ENCODE measurements around the gene MGAT5. TPM values are rescaled to one million over a fixed set of nuclear protein-coding genes. Genes with fewer than 3 reads are reported as not detected.

The MGAT5 gene
- total and polyA plus RNA-seq, 4 donors = 6.1 to 49.7 (median 22.1) TPM

DNA sequence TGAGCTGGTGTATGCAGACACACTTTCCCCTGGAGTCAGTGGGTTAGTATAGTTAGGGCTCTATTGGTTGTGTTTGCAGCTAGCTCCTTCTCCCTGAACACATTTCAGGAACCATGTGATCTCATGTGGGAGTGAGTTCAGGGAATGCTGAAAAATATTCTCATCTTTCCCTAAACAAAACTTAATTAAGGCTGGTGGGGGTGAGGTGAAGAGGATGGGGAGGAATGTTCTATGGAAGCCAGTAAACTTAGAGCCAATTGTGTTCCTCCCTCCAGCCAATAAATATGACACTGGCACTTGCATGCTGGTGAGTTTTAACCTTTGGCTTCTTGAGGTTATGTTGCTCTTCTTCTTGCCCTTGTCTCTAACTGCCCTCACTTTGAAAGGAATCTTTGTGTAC, 952 bp downstream of the MGAT5 start:
- no peaks in the 10 kb centered on the region for H3K36me3 ChIP-seq (ENCODE audit: control insufficient read depth in 1 of 2, insufficient read depth in 2 of 2, low read length in 1 of 2)
- no peaks in the 10 kb centered on the region for H3K9me3 ChIP-seq (ENCODE audit: control insufficient read depth, low read length)
- H3K27me3 ChIP-seq (ENCODE audit: control insufficient read depth in 1 of 2, insufficient read depth in 2 of 2, low read length in 1 of 2) = no peaks in the 10 kb centered on the region
- H3K27ac ChIP-seq (ENCODE audit: low read depth in 1 of 2, low read length in 2 of 2) = no peak overlapping the region
- no peak for ATAC-seq (ENCODE audit: low FRiP score)
- DNase-seq = no peak
- intact Hi-C loops (cut with DNase I) = no loop called here
- H3K4me1 ChIP-seq (ENCODE audit: control insufficient read depth in 1 of 2, insufficient read depth in 2 of 2, low read length in 2 of 2) = peaks cover 0 to under 1% of the 10 kb centered on the region in 2 donors
- no peak overlapping the region for H3K4me3 ChIP-seq (ENCODE audit: low read length in 2 of 2)

DNA sequence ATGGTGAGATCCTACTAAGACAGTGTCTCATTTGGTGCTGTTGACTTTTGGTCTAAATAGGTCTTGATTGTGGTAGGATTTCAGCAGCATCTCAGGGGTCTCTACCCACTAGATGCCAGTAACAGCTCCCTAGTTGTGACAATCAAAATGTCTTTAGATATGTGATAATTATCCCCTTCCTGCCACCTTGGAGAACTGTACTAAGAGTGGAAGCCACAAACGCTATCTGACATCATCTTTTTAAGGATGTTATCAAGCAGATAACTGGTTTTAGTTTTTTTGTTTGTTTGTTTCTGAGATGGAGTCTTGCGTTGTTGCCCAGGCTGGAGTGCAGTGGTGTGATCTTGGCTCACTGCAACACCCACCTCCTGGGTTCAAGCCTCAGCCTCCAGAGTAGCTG, 3.1 kb downstream of the MGAT5 start:
- H3K4me1 ChIP-seq (ENCODE audit: control insufficient read depth in 1 of 2, insufficient read depth in 2 of 2, low read length in 2 of 2) = peaks cover 6 to 14% of the 10 kb centered on the region in 2 donors
- H3K27me3 ChIP-seq (ENCODE audit: control insufficient read depth in 1 of 2, insufficient read depth in 2 of 2, low read length in 1 of 2) = no peaks in the 10 kb centered on the region
- ATAC-seq (ENCODE audit: low FRiP score) (no peak), DNase-seq (no peak)
- H3K27ac ChIP-seq (ENCODE audit: low read depth in 1 of 2, low read length in 2 of 2) = no peak overlapping the region
- 94 to 98% methylated on average over 2 of the region's 2 CpGs for WGBS, 2 donors
- no peaks in the 10 kb centered on the region for H3K9me3 ChIP-seq (ENCODE audit: control insufficient read depth, low read length)
- no peaks in the 10 kb centered on the region for H3K36me3 ChIP-seq (ENCODE audit: control insufficient read depth in 1 of 2, insufficient read depth in 2 of 2, low read length in 1 of 2)
- no peak overlapping the region for H3K4me3 ChIP-seq (ENCODE audit: low read length in 2 of 2)
- intact Hi-C loops (cut with DNase I) = no loop called here

DNA sequence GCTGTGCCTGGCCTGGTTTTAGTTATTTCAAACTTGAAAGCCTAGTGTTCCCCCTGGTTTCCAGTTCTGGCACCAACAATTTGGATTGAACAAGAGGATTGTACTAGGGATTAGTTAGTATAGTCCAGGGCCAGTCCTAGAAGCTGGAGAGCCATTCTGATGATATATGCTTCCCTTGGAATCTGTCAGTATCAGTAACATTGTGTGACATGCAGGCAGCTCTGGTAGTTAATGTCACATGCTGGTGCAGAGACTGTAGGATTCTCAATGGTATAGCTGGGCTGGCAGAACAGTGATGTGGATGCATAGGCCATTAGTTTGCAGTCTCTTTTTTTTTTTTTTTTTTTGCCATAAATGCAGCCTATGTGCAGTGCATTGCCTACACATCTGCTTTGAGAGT, 3.6 kb downstream of the MGAT5 start:
- no peak for DNase-seq
- Histone ChIP-seq H3K36me3 (ENCODE audit: control insufficient read depth in 1 of 2, insufficient read depth in 2 of 2, low read length in 1 of 2) (no peaks in the 10 kb centered on the region), H3K4me3 (ENCODE audit: low read length in 2 of 2) (no peak overlapping the region), H3K9me3 (ENCODE audit: control insufficient read depth, low read length) (no peaks in the 10 kb centered on the region), H3K27me3 (ENCODE audit: control insufficient read depth in 1 of 2, insufficient read depth in 2 of 2, low read length in 1 of 2) (no peaks in the 10 kb centered on the region), H3K4me1 (ENCODE audit: control insufficient read depth in 1 of 2, insufficient read depth in 2 of 2, low read length in 2 of 2) (peaks cover 6 to 14% of the 10 kb centered on the region in 2 donors), H3K27ac (ENCODE audit: low read depth in 1 of 2, low read length in 2 of 2) (no peak overlapping the region)
- intact Hi-C loops (cut with DNase I) = no loop called here
- ATAC-seq (ENCODE audit: low FRiP score) = no peak

DNA sequence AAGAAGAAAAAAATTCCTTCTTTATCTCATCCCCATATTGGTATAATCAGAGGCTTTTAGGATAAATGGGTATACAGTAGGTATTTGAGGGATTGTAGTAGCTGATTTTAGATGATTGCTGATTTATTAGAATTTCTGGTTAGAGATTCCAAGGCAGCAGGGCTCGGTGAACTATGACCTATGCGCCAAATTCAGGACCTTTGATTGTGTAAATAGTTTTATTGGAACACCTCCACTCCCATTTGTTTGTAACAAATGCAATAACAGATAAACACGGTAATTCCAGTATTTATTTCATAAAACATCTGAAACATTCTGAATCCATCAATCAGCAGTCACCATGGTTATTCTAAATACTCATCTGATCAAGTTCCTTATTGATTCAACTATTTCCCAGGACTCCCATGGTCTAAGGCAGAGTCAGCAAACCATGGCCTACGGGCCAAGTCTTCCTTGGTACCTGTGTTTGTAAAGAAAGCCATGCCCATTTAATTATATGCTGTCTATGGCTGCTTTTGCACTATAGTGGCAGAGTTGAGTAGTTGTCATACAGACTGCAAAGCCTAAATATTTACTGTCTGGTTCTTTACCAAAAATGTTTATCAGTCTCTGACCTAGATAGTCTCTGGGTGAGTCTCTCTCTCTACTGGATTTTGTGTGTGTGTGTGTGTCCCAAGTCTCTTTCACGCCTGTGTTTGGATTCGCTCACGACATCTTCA, 4.3 kb downstream of the MGAT5 start:
- Histone ChIP-seq H3K36me3 (ENCODE audit: control insufficient read depth in 1 of 2, insufficient read depth in 2 of 2, low read length in 1 of 2) (no peaks in the 10 kb centered on the region), H3K9me3 (ENCODE audit: control insufficient read depth, low read length) (no peaks in the 10 kb centered on the region), H3K27me3 (ENCODE audit: control insufficient read depth in 1 of 2, insufficient read depth in 2 of 2, low read length in 1 of 2) (no peaks in the 10 kb centered on the region), H3K4me3 (ENCODE audit: low read length in 2 of 2) (no peak overlapping the region), H3K27ac (ENCODE audit: low read depth in 1 of 2, low read length in 2 of 2) (no peak overlapping the region), H3K4me1 (ENCODE audit: control insufficient read depth in 1 of 2, insufficient read depth in 2 of 2, low read length in 2 of 2) (peaks cover 6 to 14% of the 10 kb centered on the region in 2 donors)
- intact Hi-C loops (cut with DNase I) = no loop called here
- 94 to 95% methylated on average over 7 of the region's 7 CpGs for WGBS, 2 donors
- ATAC-seq (ENCODE audit: low FRiP score) = no peak
- no peak for DNase-seq

DNA sequence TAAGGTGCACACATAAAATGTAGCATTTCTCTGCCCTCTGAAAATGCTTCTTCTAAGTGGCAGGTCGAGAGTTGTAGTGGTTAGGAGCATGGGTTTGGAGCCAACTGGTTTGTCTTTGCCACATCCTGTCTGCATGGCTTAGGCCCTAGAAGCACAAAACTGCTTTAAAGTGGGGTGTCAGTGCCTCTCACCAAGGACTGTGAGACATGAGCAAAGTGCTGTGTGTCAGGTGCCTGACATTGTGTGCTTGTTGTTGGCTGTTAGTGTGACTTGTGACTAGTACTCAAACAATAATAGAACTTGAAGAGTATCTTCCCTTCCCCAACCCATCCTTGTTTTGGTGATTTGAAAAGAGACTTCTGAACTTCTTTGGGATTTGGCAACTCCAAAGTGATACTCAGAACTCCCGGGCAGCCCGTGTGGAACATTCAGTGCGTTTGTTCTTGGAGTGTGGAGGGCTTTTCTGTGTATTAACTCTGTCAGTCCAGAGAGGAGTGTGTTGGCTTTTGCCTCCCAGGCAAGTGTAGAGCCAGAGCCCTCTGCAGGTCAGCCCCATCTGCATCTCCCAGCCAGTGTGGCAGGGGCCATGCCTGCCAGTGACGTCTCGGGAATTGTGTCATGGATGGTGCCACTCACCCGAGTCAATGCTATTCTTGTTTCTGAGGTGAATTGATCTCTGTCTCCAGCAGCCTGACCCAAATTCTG, 5.0 kb downstream of the MGAT5 start:
- no peaks in the 10 kb centered on the region for H3K36me3 ChIP-seq (ENCODE audit: control insufficient read depth in 1 of 2, insufficient read depth in 2 of 2, low read length in 1 of 2)
- no peak overlapping the region for H3K4me3 ChIP-seq (ENCODE audit: low read length in 2 of 2)
- WGBS, 2 donors = 12 to 20% methylated on average over 7 of the region's 7 CpGs
- peak overlapping the region in 1 of 2 donors; percentile 25 for H3K27ac ChIP-seq (ENCODE audit: low read depth in 1 of 2, low read length in 2 of 2)
- H3K27me3 ChIP-seq (ENCODE audit: control insufficient read depth in 1 of 2, insufficient read depth in 2 of 2, low read length in 1 of 2) = no peaks in the 10 kb centered on the region
- DNase-seq (no peak), ATAC-seq (ENCODE audit: low FRiP score) (peak; percentile 61)
- peaks cover 6 to 14% of the 10 kb centered on the region in 2 donors for H3K4me1 ChIP-seq (ENCODE audit: control insufficient read depth in 1 of 2, insufficient read depth in 2 of 2, low read length in 2 of 2)
- H3K9me3 ChIP-seq (ENCODE audit: control insufficient read depth, low read length) = no peaks in the 10 kb centered on the region
- intact Hi-C loops (cut with DNase I) = no loop called here

DNA sequence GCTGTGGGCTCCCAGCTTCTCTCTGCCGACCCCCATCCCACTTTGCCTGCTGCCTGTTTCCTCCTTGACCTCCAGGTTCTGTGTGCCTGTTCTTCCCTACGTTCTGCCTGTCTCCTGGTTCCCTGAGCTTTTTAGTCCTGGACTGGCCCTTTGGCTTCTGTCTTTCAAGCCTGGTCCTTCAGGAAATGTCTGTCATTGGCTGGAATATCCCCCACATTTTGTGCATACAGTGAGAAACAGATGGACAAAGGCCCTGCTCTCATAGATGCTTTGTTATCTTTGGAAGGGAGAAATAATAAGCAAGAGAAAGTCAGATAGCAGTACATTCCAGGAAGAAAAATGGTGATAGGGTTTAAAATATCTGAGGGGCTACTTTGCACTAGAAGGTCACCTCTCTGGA, 5.7 kb downstream of the MGAT5 start:
- H3K4me3 ChIP-seq (ENCODE audit: low read length in 2 of 2) = no peak overlapping the region
- no peaks in the 10 kb centered on the region for H3K27me3 ChIP-seq (ENCODE audit: control insufficient read depth in 1 of 2, insufficient read depth in 2 of 2, low read length in 1 of 2)
- peaks cover 6 to 14% of the 10 kb centered on the region in 2 donors for H3K4me1 ChIP-seq (ENCODE audit: control insufficient read depth in 1 of 2, insufficient read depth in 2 of 2, low read length in 2 of 2)
- H3K27ac ChIP-seq (ENCODE audit: low read depth in 1 of 2, low read length in 2 of 2) = peak overlapping the region in 1 of 2 donors; percentile 56
- H3K36me3 ChIP-seq (ENCODE audit: control insufficient read depth in 1 of 2, insufficient read depth in 2 of 2, low read length in 1 of 2) = no peaks in the 10 kb centered on the region
- no peaks in the 10 kb centered on the region for H3K9me3 ChIP-seq (ENCODE audit: control insufficient read depth, low read length)
- WGBS, 2 donors = 12 to 26% methylated on average over 2 of the region's 2 CpGs
- ATAC-seq (ENCODE audit: low FRiP score) (no peak), DNase-seq (no peak)
- intact Hi-C loops (cut with DNase I) = no loop called here

DNA sequence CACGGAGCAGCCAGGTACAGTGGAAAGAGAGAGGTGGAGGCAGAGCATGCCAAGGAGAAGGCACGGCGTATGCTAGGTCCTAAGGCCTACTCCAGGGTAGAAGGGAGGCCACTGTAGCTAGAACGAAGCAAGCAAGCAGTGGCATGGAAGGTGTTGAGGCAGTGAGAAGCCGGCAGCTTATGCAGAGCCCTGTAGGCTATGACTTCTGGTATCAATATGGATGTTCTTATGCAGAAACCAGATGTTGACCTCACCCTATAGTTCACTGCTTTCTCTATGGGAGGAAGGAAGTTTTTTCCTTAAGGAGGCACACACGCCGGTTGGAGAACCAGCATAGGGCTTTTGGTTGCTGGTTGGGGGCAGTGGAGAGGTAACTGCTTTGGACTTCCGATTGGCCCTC, 6.1 kb downstream of the MGAT5 start:
- Histone ChIP-seq H3K27ac (ENCODE audit: low read depth in 1 of 2, low read length in 2 of 2) (peak overlapping the region in 1 of 2 donors; percentile 21), H3K27me3 (ENCODE audit: control insufficient read depth in 1 of 2, insufficient read depth in 2 of 2, low read length in 1 of 2) (no peaks in the 10 kb centered on the region), H3K4me1 (ENCODE audit: control insufficient read depth in 1 of 2, insufficient read depth in 2 of 2, low read length in 2 of 2) (peaks cover 6 to 14% of the 10 kb centered on the region in 2 donors), H3K4me3 (ENCODE audit: low read length in 2 of 2) (no peak overlapping the region), H3K9me3 (ENCODE audit: control insufficient read depth, low read length) (no peaks in the 10 kb centered on the region), H3K36me3 (ENCODE audit: control insufficient read depth in 1 of 2, insufficient read depth in 2 of 2, low read length in 1 of 2) (no peaks in the 10 kb centered on the region)
- ATAC-seq (ENCODE audit: low FRiP score) (no peak), DNase-seq (no peak)
- 59 to 60% methylated on average over 8 of the region's 8 CpGs for WGBS, 2 donors
- intact Hi-C loops (cut with DNase I) = no loop called here

DNA sequence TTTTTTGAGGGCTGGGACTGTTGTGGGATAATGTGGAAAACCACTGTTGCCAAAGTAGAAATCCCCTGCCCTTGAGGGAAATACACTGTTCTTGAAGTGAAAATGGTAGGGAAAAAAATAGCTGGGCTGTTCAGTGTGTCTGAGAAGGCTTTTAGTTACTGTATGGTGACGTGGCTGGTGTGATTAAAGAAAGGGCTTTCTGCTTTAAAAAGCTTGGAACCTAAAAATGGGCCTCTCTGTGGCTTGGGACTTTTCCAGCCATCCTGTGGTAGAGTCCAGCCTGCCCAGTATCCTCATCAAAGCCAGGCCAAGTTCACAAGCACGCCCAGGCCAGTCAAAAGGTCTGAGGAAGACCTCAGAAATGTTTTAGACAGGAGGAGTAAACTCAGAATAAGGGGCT, 6.8 kb downstream of the MGAT5 start:
- peak; percentile 51 for ATAC-seq (ENCODE audit: low FRiP score)
- peak overlapping the region in 1 of 2 donors; percentile 20 for H3K27ac ChIP-seq (ENCODE audit: low read depth in 1 of 2, low read length in 2 of 2)

More for the DNA sequence above, 6.8 kb downstream of the MGAT5 start:
- intact Hi-C loops (cut with DNase I) = no loop called here
- Histone ChIP-seq H3K36me3 (ENCODE audit: control insufficient read depth in 1 of 2, insufficient read depth in 2 of 2, low read length in 1 of 2) (no peaks in the 10 kb centered on the region), H3K4me3 (ENCODE audit: low read length in 2 of 2) (no peak overlapping the region), H3K9me3 (ENCODE audit: control insufficient read depth, low read length) (no peaks in the 10 kb centered on the region), H3K27me3 (ENCODE audit: control insufficient read depth in 1 of 2, insufficient read depth in 2 of 2, low read length in 1 of 2) (no peaks in the 10 kb centered on the region), H3K4me1 (ENCODE audit: control insufficient read depth in 1 of 2, insufficient read depth in 2 of 2, low read length in 2 of 2) (peaks cover 6 to 14% of the 10 kb centered on the region in 2 donors)
- peak in 1 of 2 donors; percentile 55 for DNase-seq
- WGBS, 2 donors = 7 to 9% methylated on average over 2 of the region's 2 CpGs
